ENCODE results near the gene DCN. TPM values are rescaled to one million over a fixed set of nuclear protein-coding genes. Genes with fewer than 3 reads are reported as not detected.

DCN gene
- total RNA-seq, 1 donor from 2014 or later: not detected

GRCh38 chr12:91176358-91176757, 6.3 kb downstream of the DCN start:
- no peaks in the 10 kb centered on the region for H3K9me3 Mint-ChIP-seq
- DNase-seq (ENCODE audit: low spot score): no peak
- Histone ChIP-seq H3K9ac (no peak overlapping the region), H3K4me1 (no peaks in the 10 kb centered on the region), H3K27ac (no peak overlapping the region), H3K79me2 (ENCODE audit: low read depth) (no peaks in the 10 kb centered on the region), H4K20me1 (ENCODE audit: low read depth) (no peaks in the 10 kb centered on the region), H2AFZ (replicated peaks) (no peak overlapping the region), H3K36me3 (no peaks in the 10 kb centered on the region), H3K9me3 (ENCODE audit: low read depth) (no peaks in the 10 kb centered on the region), H3K4me2 (no peak overlapping the region), H3K4me3 (no peak overlapping the region), H3F3A (ENCODE audit: low read depth) (no peaks in the 10 kb centered on the region), H3K27me3 (no peaks in the 10 kb centered on the region)
- H3K4me3 Mint-ChIP-seq: no peak overlapping the region
- H3K36me3 Mint-ChIP-seq: no peaks in the 10 kb centered on the region
- peaks cover 8% of the 10 kb centered on the region for H3K4me1 Mint-ChIP-seq
- peaks cover under 1% of the 10 kb centered on the region for H3K27me3 Mint-ChIP-seq (ENCODE audit: insufficient read depth, low read depth)
- no peak overlapping the region for H3K27ac Mint-ChIP-seq
- no peak for TF ChIP-seq EZH2 (IDR thresholded peaks at IDR 0.05)
- TF ChIP-seq EZH2phosphoT487 (IDR thresholded peaks at IDR 0.05): no peak
- TF ChIP-seq CTCF (IDR thresholded peaks at IDR 0.05): no peak

- no peaks in the 10 kb centered on the region for H3K79me2 ChIP-seq (ENCODE audit: low read depth)
- no peaks in the 10 kb centered on the region for H3K9me3 ChIP-seq (ENCODE audit: low read depth)
- no peaks in the 10 kb centered on the region for H3K4me1 ChIP-seq
- Mint-ChIP-seq H3K4me3 (no peak overlapping the region), H3K9me3 (no peaks in the 10 kb centered on the region), H3K27ac (no peak overlapping the region), H3K4me1 (peaks cover 8% of the 10 kb centered on the region), H3K27me3 (ENCODE audit: insufficient read depth, low read depth) (peaks cover 2% of the 10 kb centered on the region), H3K36me3 (peaks cover 2% of the 10 kb centered on the region)
- H4K20me1 ChIP-seq (ENCODE audit: low read depth): no peaks in the 10 kb centered on the region
- no peak for DNase-seq (ENCODE audit: low spot score)
- H2AFZ ChIP-seq (replicated peaks): no peak overlapping the region
- H3K9ac ChIP-seq: no peak overlapping the region
- no peak for TF ChIP-seq CTCF (IDR thresholded peaks at IDR 0.05)
- TF ChIP-seq EZH2 (IDR thresholded peaks at IDR 0.05): no peak
- TF ChIP-seq EZH2phosphoT487 (IDR thresholded peaks at IDR 0.05): no peak
- no peaks in the 10 kb centered on the region for H3F3A ChIP-seq (ENCODE audit: low read depth)
- no peak overlapping the region for H3K4me2 ChIP-seq
- no peaks in the 10 kb centered on the region for H3K27me3 ChIP-seq
- H3K27ac ChIP-seq: no peak overlapping the region
- H3K4me3 ChIP-seq: no peak overlapping the region
- no peaks in the 10 kb centered on the region for H3K36me3 ChIP-seq
Observed at GRCh38 chr12:91173124-91173523, 9.5 kb downstream of the DCN start.

- no peak overlapping the region for H3K4me3 Mint-ChIP-seq
- H3K9me3 Mint-ChIP-seq: no peaks in the 10 kb centered on the region
- Histone ChIP-seq H3K79me2 (ENCODE audit: low read depth) (no peaks in the 10 kb centered on the region), H3K27ac (no peak overlapping the region), H3K27me3 (no peaks in the 10 kb centered on the region), H4K20me1 (ENCODE audit: low read depth) (no peaks in the 10 kb centered on the region), H3F3A (ENCODE audit: low read depth) (no peaks in the 10 kb centered on the region), H3K4me3 (no peak overlapping the region), H3K36me3 (no peaks in the 10 kb centered on the region), H3K9me3 (ENCODE audit: low read depth) (no peaks in the 10 kb centered on the region), H3K4me2 (no peak overlapping the region), H2AFZ (replicated peaks) (no peak overlapping the region), H3K4me1 (no peaks in the 10 kb centered on the region), H3K9ac (no peak overlapping the region)
- H3K27me3 Mint-ChIP-seq (ENCODE audit: insufficient read depth, low read depth): peaks cover 2% of the 10 kb centered on the region
- H3K4me1 Mint-ChIP-seq: peaks cover 8% of the 10 kb centered on the region
- no peak overlapping the region for H3K27ac Mint-ChIP-seq
- peaks cover 2% of the 10 kb centered on the region for H3K36me3 Mint-ChIP-seq
- no peak for DNase-seq (ENCODE audit: low spot score)
- TF ChIP-seq EZH2 (IDR thresholded peaks at IDR 0.05): no peak
Observed at GRCh38 chr12:91172096-91172495, 10.5 kb downstream of the DCN start.

- Histone ChIP-seq H3K36me3 (no peaks in the 10 kb centered on the region), H3K4me2 (no peak overlapping the region), H3K4me3 (no peak overlapping the region), H3K9ac (no peak overlapping the region), H3F3A (ENCODE audit: low read depth) (no peaks in the 10 kb centered on the region), H3K27ac (no peak overlapping the region), H3K4me1 (no peaks in the 10 kb centered on the region), H3K79me2 (ENCODE audit: low read depth) (no peaks in the 10 kb centered on the region), H3K9me3 (ENCODE audit: low read depth) (no peaks in the 10 kb centered on the region), H3K27me3 (no peaks in the 10 kb centered on the region), H4K20me1 (ENCODE audit: low read depth) (no peaks in the 10 kb centered on the region), H2AFZ (replicated peaks) (no peak overlapping the region)
- H3K27me3 Mint-ChIP-seq (ENCODE audit: insufficient read depth, low read depth): peaks cover 2% of the 10 kb centered on the region
- no peak overlapping the region for H3K27ac Mint-ChIP-seq
- TF ChIP-seq CTCF (IDR thresholded peaks at IDR 0.05) (no peak), EZH2 (IDR thresholded peaks at IDR 0.05) (no peak), EZH2phosphoT487 (IDR thresholded peaks at IDR 0.05) (no peak)
- H3K4me1 Mint-ChIP-seq: peaks cover 8% of the 10 kb centered on the region
- DNase-seq (ENCODE audit: low spot score): no peak
- no peak overlapping the region for H3K4me3 Mint-ChIP-seq
- H3K9me3 Mint-ChIP-seq: no peaks in the 10 kb centered on the region
- H3K36me3 Mint-ChIP-seq: peaks cover 2% of the 10 kb centered on the region
Observed at GRCh38 chr12:91171476-91171875, 11.1 kb downstream of the DCN start.

Measured in neural progenitor cell (in vitro differentiated cells).